CD4-positive, alpha-beta T cell treated with Interleukin-12 subunit alpha and Interleukin-12 subunit beta, for 1 hour (primary cell): ENCODE measurements around the gene ADGRD1.

Source experiments
- DNase-seq: peaks from one replicate; pipeline ENCODE4 v3.0.0-alpha.2; 2020

The ADGRD1 gene

GRCh38 chr12:130938186-130938585 lies 15.5 kb upstream of the ADGRD1 start:
- DNase-seq = no peak

GRCh38 chr12:130944878-130945277 lies 8.8 kb upstream of the ADGRD1 start:
- DNase-seq = no peak

- no peak for DNase-seq
Measured at GRCh38 chr12:130945786-130946492, 7.8 kb upstream of the ADGRD1 start.

GRCh38 chr12:130947028-130947613 lies 6.6 kb upstream of the ADGRD1 start:
- DNase-seq = no peak

DNA sequence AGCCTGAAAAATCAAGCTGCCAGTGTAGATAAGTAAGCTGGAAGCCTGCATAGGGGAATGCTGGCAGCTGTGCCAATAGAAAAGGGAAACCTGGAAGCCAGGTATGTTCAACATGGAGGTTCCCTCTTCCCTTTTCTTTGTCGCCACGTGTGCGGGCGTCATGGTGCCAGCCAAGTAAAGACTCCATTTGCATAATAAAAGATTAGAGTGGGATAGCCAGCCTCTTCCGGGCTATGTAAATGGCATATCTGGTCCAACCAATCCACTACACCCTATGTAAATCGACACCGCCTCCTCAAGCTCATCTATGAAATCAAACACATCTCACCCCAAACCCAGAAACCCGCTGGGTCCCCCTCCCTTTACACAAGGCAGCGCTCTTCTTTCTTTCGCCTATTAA lies 5.6 kb upstream of the ADGRD1 start:
- no peak for DNase-seq

GRCh38 chr12:130948751-130949150 lies 5.0 kb upstream of the ADGRD1 start:
- no peak for DNase-seq

GRCh38 chr12:130949806-130950205 lies 3.9 kb upstream of the ADGRD1 start:
- DNase-seq = no peak

GRCh38 chr12:130951636-130952035 lies 2.1 kb upstream of the ADGRD1 start:
- no peak for DNase-seq

- no peak for DNase-seq
Measured at GRCh38 chr12:130952171-130952954, 1.3 kb upstream of the ADGRD1 start.

- no peak for DNase-seq
Measured at GRCh38 chr12:130954544-130954831, 781 bp downstream of the ADGRD1 start.

GRCh38 chr12:130955238-130955816 lies 1.6 kb downstream of the ADGRD1 start:
- no peak for DNase-seq

GRCh38 chr12:130956009-130956408 lies 2.3 kb downstream of the ADGRD1 start:
- DNase-seq = no peak

GRCh38 chr12:130956456-130957303 lies 3.0 kb downstream of the ADGRD1 start:
- no peak for DNase-seq

DNA sequence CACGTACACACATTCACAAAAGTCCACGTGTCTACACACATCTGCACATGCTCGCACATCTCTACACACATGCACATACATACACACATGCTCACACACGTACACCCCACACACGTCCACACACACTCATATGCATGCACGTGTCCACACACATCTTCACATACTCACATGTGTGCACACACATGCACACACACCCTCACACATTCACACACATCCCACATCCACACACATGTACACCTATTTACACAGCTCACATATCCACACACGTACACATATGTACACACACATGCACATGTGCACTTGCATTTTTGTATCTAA lies 3.6 kb downstream of the ADGRD1 start:
- DNase-seq = no peak

- no peak for DNase-seq
Measured at GRCh38 chr12:130958557-130959140, 4.9 kb downstream of the ADGRD1 start.

DNA sequence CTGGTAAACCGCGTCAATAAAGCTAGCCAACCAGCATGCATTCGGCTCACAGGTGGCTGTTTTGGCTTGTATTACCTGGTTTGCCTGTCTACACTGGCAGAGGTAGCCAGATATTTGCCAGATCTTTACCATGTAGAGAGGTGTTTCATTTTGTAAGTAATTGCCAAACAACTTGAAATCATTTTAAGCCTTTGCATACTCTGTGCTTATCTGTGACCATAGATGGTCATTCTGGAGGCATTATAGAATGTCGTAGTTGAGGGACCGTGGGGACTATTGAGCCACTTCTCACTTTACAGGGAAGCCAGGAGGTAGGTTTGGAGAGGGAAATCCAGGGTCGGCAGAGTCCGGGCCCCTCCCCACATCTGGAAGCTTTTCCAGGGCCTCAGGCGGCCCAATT lies 5.9 kb downstream of the ADGRD1 start:
- no peak for DNase-seq

DNA sequence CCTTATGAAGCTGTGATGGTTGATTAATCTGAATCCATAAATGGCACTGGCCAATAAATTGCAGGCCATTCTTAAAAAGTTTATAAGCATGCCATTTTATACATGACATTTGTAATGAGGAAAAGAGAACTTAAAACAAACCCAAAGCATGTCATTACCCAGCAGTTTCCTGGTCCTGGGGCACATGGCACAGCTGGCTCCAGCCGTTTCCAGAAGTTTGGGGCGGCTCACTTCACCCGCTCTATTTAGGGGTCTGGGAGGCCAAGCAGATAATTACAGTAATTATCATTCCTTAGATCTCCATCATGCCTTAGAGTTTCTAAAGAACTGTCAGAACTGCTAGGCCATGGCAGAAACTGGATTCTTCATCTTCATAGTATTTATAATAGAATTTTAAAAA lies 6.4 kb downstream of the ADGRD1 start:
- DNase-seq = no peak

GRCh38 chr12:130960787-130961186 lies 7.1 kb downstream of the ADGRD1 start:
- DNase-seq = no peak

GRCh38 chr12:130961921-130962451 lies 8.3 kb downstream of the ADGRD1 start:
- DNase-seq = no peak

- DNase-seq = no peak
Measured at GRCh38 chr12:130965214-130965613, 11.5 kb downstream of the ADGRD1 start.

GRCh38 chr12:130965668-130966067 lies 12.0 kb downstream of the ADGRD1 start:
- no peak for DNase-seq

- DNase-seq = no peak
Measured at GRCh38 chr12:130966443-130967030, 12.8 kb downstream of the ADGRD1 start.
